ENCODE results near the gene TRPM3. TPM values are rescaled to one million over a fixed set of nuclear protein-coding genes. Genes with fewer than 3 reads are reported as not detected.

The TRPM3 gene
- total RNA-seq, 2 experiments from 2014 or later: not detected

DNA sequence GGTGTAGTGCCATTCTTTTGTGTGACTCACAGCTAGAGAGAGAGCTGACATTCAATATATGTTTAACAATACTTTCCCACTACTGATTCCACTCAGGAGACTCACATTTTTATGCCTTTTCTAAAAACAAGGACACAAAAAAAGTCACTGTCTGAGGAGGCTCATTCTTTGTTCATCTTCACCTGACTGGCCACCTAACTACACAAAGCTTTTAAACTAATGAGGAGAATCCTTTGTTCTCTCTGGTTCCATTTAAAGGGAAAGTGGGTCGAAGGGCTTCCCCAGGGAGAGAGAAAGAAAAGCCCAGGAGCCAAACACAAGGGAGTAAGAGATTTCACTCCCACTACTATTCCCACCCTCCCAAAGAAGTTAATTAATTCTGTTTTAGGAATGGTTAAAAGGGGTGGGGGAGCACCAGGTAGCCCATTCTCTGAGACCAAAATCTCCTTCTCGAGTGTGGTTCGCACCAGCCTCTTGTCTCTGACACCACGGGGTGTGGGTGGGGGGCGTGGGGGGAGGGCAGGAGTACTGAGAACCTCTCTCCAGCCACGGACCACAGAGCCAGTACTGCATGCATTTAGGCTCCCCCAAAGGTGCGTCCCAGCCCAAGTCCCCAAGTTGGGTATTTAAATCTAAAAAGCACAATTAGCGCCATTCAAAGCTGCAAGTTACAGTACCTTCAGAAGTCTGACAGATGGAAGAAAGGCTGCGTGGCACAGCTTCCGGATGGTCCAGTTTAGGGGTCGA is 747 bp downstream of the TRPM3 start:
- no peak overlapping the region for H3K27ac Mint-ChIP-seq
- no peak overlapping the region for H3K4me3 Mint-ChIP-seq
- no peaks in the 10 kb centered on the region for H3K4me1 Mint-ChIP-seq
- peaks cover 6% of the 10 kb centered on the region for H3K27me3 Mint-ChIP-seq
- DNase-seq (no peak), ATAC-seq (no peak)
- H3K9me3 Mint-ChIP-seq (ENCODE audit: low read depth): no peaks in the 10 kb centered on the region
- H3K36me3 Mint-ChIP-seq: no peaks in the 10 kb centered on the region
- CTCF ChIA-PET: no interaction called here

DNA sequence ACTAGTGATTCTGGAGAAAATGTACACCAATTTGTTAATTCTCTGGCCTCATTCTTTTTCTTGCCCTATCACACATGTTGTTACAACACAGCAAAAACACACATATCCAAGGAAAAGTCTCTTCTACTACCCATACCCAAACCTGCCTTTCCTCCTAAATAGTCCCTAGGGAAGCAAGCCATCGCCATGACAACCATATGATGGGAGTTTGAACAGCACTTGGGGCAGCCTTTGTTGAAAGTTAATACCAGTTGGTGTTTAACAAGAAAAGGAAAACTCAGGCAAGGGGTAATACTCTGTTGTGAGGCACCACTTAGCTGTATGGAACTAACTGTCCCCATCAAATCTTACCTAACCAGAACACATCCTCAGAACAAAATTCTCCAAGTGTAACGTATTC is 1.7 kb downstream of the TRPM3 start:
- Mint-ChIP-seq H3K4me3 (no peak overlapping the region), H3K9me3 (ENCODE audit: low read depth) (no peaks in the 10 kb centered on the region), H3K4me1 (no peaks in the 10 kb centered on the region), H3K36me3 (no peaks in the 10 kb centered on the region), H3K27ac (no peak overlapping the region), H3K27me3 (peaks cover 6% of the 10 kb centered on the region)
- no peak for ATAC-seq
- no peak for DNase-seq
- CTCF ChIA-PET: no interaction called here

DNA sequence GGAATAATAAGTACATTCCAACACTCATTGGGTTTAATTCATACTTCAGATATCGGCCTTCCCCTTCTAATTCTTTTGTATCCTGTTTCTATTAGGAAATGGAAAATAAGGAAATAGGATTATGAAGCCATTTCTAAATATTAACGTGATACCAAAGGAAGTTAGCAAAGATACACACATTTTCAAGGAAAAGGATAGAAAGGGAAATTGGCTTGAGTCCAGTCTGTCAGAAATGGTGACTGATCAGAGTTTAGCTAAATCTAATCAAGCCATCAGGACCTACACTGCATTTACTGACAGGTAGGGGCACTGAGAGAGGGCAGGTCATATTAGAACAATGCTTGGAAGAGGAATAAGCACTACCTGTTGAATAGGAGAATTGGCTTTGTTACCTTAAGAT is 3.1 kb downstream of the TRPM3 start:
- H3K4me3 Mint-ChIP-seq: no peak overlapping the region
- no peak for ATAC-seq
- CTCF ChIA-PET: no interaction called here
- no peak overlapping the region for H3K27ac Mint-ChIP-seq
- H3K36me3 Mint-ChIP-seq: no peaks in the 10 kb centered on the region
- peaks cover 6% of the 10 kb centered on the region for H3K27me3 Mint-ChIP-seq
- DNase-seq: no peak
- no peaks in the 10 kb centered on the region for H3K4me1 Mint-ChIP-seq
- H3K9me3 Mint-ChIP-seq (ENCODE audit: low read depth): no peaks in the 10 kb centered on the region

DNA sequence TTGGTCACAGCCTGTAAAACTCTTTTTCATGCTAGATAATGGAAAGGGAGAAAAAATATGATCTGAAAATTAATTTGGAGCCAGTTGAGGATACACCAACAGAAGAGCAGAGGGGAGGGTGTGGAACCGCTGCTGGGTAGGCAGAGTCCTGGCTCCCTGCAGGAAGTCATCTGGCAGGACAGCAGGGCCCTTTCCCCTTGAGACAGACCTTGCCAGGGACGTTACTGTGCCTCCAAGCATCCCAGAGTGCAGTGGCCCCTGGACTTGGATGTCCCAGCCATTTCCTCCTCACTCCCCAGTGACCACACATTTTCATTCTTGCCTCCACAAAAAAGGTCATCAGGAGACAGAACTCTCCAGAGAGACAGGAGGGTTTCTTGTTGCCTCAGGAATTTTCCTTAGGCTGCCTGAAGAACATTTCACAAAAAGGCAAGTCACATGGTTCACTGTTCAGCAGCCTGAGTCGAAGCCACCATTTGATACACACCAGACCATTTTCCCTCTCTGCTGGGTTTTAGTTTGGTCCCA is 5.9 kb downstream of the TRPM3 start:
- no peaks in the 10 kb centered on the region for H3K27me3 Mint-ChIP-seq
- no peak overlapping the region for H3K4me3 Mint-ChIP-seq
- no peaks in the 10 kb centered on the region for H3K36me3 Mint-ChIP-seq
- no peaks in the 10 kb centered on the region for H3K4me1 Mint-ChIP-seq
- CTCF ChIA-PET: no interaction called here
- H3K9me3 Mint-ChIP-seq (ENCODE audit: low read depth): no peaks in the 10 kb centered on the region
- ATAC-seq: no peak
- DNase-seq: no peak
- no peak overlapping the region for H3K27ac Mint-ChIP-seq

DNA sequence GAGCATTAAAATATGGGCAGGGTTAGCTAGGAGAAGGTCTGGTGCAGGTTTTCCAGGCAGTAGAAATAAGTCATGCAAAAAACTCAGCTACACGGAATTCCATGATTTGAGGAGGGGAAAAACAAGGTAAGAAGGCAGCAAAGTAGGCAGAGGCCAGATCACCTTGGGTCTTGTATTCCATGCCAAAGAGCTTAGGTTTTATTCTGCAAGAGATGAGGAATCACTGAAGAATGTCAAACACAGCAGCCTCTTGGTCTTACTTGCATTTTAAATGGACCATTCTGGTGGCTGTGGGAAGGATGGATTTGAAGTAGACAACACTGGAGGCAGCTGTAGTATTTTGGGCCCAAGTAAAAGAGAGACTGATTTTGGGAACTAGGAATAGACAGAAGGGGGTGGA is 8.6 kb downstream of the TRPM3 start:
- CTCF ChIA-PET: no interaction called here
- Mint-ChIP-seq H3K36me3 (no peaks in the 10 kb centered on the region), H3K27me3 (no peaks in the 10 kb centered on the region), H3K27ac (no peak overlapping the region), H3K4me1 (no peaks in the 10 kb centered on the region), H3K4me3 (no peak overlapping the region), H3K9me3 (ENCODE audit: low read depth) (no peaks in the 10 kb centered on the region)
- DNase-seq (no peak), ATAC-seq (no peak)

DNA sequence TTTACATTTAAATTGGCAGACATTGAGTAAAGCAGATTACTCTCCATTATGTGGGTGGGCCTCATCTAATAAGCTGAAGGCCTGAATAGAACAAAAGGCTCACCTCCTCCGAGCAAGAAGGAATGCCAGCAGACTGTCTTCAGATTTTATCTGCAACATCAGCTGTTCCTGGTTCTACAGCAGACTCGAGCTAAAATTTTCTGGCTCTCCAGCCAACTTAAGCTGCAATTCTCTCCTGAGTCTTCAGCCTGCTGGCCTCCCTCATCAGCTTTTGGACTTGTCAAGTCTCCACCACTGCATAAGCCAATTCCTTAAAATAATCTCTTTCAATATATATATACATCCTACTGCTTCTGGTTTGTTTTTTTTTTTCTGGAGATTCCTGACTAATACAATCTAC is 12.5 kb downstream of the TRPM3 start:
- H3K9me3 Mint-ChIP-seq (ENCODE audit: low read depth): no peaks in the 10 kb centered on the region
- DNase-seq: no peak
- CTCF ChIA-PET: no interaction called here

DNA sequence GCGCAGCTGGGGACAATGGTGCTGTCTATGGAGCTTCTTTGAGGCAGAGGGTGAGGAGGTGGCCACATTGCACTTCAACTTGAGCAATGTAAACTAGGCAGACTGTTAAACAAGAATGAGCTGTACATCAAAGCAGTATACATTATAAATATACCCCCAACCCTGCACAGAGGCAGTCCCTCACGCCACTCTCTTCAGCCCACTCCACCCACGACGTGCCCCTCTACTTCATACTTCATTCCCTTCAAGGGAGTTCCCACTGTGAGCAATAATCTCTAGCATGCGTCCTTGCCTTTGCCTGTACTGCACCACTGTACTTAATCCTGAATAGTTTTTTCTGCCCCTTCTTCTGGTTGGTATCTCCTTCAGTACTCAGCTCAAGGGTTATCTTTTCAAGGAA is 14.4 kb downstream of the TRPM3 start:
- no peak overlapping the region for H3K4me3 Mint-ChIP-seq
- no peaks in the 10 kb centered on the region for H3K36me3 Mint-ChIP-seq
- CTCF ChIA-PET: no interaction called here
- no peak for ATAC-seq
- H3K27ac Mint-ChIP-seq: no peak overlapping the region
- no peaks in the 10 kb centered on the region for H3K27me3 Mint-ChIP-seq
- H3K9me3 Mint-ChIP-seq (ENCODE audit: low read depth): no peaks in the 10 kb centered on the region
- no peak for DNase-seq
- H3K4me1 Mint-ChIP-seq: no peaks in the 10 kb centered on the region

More for the DNA sequence above, 12.5 kb downstream of the TRPM3 start:
- no peak for ATAC-seq
- Mint-ChIP-seq H3K4me3 (no peak overlapping the region), H3K27me3 (no peaks in the 10 kb centered on the region), H3K4me1 (no peaks in the 10 kb centered on the region), H3K36me3 (no peaks in the 10 kb centered on the region), H3K27ac (no peak overlapping the region)

DNA sequence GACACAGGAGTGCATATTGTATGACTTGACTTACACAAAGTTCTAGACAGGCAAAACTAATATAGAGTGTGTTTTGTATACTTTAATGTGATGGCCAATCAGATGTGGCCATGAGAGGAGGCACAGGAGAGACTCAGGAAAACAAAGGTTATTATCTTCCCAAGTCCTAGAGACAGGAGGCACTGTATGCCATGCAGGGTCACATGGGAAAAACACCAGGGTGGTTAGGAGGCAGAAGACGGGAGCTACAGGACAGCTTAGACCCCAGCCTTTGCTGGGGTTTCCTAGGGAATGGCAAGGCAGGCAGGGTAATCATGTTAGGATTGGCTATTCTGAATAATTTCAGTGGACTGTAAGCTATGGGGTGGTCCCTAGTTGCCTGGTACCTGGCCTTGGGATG is 16.2 kb downstream of the TRPM3 start:
- CTCF ChIA-PET: no interaction called here
- no peak for ATAC-seq
- H3K36me3 Mint-ChIP-seq: no peaks in the 10 kb centered on the region
- no peak for DNase-seq
- no peak overlapping the region for H3K4me3 Mint-ChIP-seq
- no peaks in the 10 kb centered on the region for H3K4me1 Mint-ChIP-seq
- H3K27me3 Mint-ChIP-seq: no peaks in the 10 kb centered on the region
- H3K27ac Mint-ChIP-seq: no peak overlapping the region
- H3K9me3 Mint-ChIP-seq (ENCODE audit: low read depth): no peaks in the 10 kb centered on the region

DNA sequence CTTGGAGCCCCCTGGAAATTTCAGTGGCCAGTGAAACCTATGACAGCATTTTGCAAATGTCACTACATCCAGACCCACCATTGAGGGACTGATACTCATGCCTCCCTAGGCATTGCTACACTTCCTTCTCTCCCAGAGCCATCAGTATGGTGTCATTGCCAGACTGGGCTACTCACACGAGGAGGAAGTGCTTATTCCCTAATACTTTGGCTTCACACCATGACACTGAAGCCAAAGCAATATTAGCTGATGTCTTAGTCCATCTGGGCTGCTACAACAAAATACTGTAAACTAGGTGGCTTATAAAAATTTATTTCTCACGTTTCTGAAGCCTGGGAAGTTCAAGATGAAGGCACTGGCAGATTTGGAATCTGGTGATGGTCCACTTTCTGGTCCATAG is 22.6 kb downstream of the TRPM3 start:
- Mint-ChIP-seq H3K27ac (no peak overlapping the region), H3K36me3 (no peaks in the 10 kb centered on the region), H3K4me3 (no peak overlapping the region), H3K27me3 (no peaks in the 10 kb centered on the region), H3K4me1 (no peaks in the 10 kb centered on the region), H3K9me3 (ENCODE audit: low read depth) (no peaks in the 10 kb centered on the region)
- no peak for ATAC-seq
- CTCF ChIA-PET: no interaction called here
- no peak for DNase-seq

DNA sequence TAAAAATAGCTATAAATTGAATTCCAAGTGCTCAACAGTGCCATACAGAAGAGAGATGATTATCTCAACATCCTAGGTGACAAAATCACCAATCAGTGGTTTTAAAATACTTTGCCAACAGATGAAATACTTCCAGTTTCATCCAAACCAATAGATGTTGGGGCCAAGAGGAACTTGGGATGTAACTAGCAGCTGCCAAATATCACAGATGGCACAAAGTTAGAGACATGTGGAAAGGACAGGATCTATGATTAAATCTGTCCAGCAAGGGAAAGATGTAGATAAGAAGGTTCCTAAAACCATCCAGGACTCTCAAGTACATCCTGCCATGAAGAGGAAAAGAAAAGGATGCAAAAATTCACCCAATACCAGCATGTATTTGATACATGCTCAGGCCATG is 23.8 kb downstream of the TRPM3 start:
- Mint-ChIP-seq H3K4me1 (no peaks in the 10 kb centered on the region), H3K27me3 (no peaks in the 10 kb centered on the region), H3K36me3 (no peaks in the 10 kb centered on the region), H3K9me3 (ENCODE audit: low read depth) (no peaks in the 10 kb centered on the region), H3K27ac (no peak overlapping the region), H3K4me3 (no peak overlapping the region)
- no peak for ATAC-seq
- CTCF ChIA-PET: no interaction called here
- DNase-seq: no peak

DNA sequence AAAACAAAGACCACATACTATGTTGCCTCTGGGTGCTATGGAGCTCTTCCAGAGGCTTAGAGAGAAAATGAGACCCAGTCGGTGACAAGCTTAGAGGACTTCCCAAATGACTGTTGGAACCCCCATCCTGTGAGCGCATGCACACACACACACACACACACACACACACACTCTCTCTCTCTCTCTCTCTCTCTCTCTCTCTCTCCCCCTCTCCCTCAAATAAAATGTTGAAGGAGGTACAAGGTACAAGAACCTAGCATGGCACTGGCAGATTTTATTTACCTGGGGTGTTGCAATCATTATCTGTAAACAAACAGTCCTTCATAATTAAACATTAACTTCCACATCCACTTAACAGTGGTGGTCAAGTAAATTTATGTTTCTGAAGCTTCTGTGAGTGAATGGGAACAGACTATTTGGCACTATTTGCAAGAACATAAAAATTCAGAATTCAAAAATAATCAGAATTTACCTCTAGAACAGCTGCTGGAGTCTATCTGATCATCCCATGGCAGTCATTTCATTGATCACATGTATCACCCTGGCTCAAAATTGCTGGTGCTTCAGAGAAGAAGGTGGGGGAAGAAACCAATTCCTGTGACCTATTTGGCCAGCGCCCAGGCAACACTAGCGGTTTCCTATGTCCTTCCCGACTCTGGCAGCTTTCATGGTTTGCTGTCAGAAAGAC is 24.9 kb downstream of the TRPM3 start:
- Mint-ChIP-seq H3K4me1 (no peaks in the 10 kb centered on the region), H3K27me3 (no peaks in the 10 kb centered on the region), H3K9me3 (ENCODE audit: low read depth) (no peaks in the 10 kb centered on the region), H3K36me3 (no peaks in the 10 kb centered on the region), H3K27ac (no peak overlapping the region), H3K4me3 (no peak overlapping the region)
- CTCF ChIA-PET: no interaction called here
- no peak for DNase-seq
- ATAC-seq: no peak

DNA sequence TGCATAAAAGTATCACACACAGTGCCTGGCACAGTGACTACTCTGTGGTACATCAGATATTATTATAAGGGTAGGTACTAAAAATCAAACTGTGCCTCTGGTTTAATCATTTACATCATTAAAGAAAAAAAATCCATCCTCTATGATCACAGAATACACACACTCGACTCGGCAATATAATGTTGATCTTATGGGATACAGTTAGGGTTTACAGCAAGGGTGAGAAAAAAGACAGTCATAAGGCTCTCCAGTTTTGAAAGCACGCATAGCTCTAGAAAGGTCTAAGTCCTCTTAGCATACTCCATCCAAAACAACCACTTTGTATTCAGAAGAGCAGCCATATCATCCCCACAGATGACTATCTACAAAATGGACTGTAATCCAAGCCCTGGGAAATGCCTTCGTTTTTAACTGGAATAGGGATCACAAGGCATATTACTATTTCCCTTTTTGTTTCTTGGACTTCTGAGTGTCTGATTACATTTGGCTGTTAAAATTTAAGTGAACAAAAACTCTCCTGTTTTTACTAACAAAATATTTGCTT is 26.6 kb downstream of the TRPM3 start:
- Mint-ChIP-seq H3K4me1 (no peaks in the 10 kb centered on the region), H3K27ac (no peak overlapping the region), H3K9me3 (ENCODE audit: low read depth) (no peaks in the 10 kb centered on the region), H3K36me3 (no peaks in the 10 kb centered on the region), H3K4me3 (no peak overlapping the region), H3K27me3 (no peaks in the 10 kb centered on the region)
- no peak for DNase-seq
- no peak for ATAC-seq
- CTCF ChIA-PET: no interaction called here

DNA sequence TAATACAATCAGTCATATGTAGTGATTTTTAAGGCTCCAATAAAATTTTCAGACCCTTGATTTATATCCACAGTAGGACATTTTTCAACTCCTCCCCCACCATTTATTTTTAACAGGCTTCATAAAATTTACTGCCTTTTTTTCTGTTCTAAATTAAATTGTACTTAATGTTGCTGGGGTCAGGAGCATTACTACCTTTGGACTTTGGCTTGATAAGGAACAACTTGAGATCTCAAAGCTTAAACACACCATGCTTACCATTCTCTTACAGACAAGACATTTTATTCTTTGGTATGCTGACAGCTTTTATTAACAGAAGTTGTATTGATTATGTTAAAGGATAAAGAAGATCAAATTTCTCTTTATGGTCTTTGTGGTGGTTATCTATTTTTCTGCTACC is 30.5 kb downstream of the TRPM3 start:
- no peaks in the 10 kb centered on the region for H3K9me3 Mint-ChIP-seq (ENCODE audit: low read depth)
- no peaks in the 10 kb centered on the region for H3K36me3 Mint-ChIP-seq
- DNase-seq (no peak), ATAC-seq (no peak)
- H3K4me1 Mint-ChIP-seq: no peaks in the 10 kb centered on the region
- CTCF ChIA-PET: interaction anchor here (1.4 kb wide), 1 partner anchor 19 kb away, joined by 5 read pairs; no protein-coding TSS in a partner anchor
- H3K4me3 Mint-ChIP-seq: no peak overlapping the region
- no peak overlapping the region for H3K27ac Mint-ChIP-seq
- no peaks in the 10 kb centered on the region for H3K27me3 Mint-ChIP-seq

DNA sequence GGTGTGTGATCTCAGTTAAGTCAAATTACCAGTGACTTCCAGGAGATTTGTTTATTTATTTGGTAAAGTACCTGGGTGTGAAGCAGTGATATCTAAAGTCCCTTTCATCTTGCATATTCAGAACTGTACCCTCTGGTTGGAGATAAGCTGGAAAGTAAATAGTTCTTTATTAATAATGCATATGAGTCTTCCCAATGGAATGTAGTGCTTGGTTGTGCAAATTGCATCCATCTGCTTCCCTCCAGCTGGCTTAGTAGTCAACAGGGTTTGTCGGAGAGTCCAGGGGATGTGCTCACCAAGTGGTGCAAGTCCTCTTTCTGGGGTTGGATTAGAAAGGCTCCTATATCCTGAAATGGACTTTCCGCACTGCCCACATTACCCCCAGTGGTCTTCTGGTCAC is 42.0 kb downstream of the TRPM3 start:
- no peaks in the 10 kb centered on the region for H3K36me3 Mint-ChIP-seq
- H3K9me3 Mint-ChIP-seq (ENCODE audit: low read depth): no peaks in the 10 kb centered on the region
- H3K27me3 Mint-ChIP-seq: no peaks in the 10 kb centered on the region
- no peaks in the 10 kb centered on the region for H3K4me1 Mint-ChIP-seq
- H3K27ac Mint-ChIP-seq: no peak overlapping the region
- CTCF ChIA-PET: no interaction called here
- DNase-seq (no peak), ATAC-seq (no peak)
- no peak overlapping the region for H3K4me3 Mint-ChIP-seq

Measured in activated CD8-positive, alpha-beta memory T cell treated with anti-CD3 and anti-CD28 coated beads, Interleukin-2, amount 10 ng/mL, durations not matched to agents 7 days and 5 days (primary cell).